ENCODE results near the gene KIAA0586. TPM values are rescaled to one million over a fixed set of nuclear protein-coding genes. Genes with fewer than 3 reads are reported as not detected.

The KIAA0586 gene
- total and polyA plus RNA-seq, 2 of the 4 experiments (the other 2 are of a cell fraction), result 9.4 to 36.7 TPM

GRCh38 chr14:58469309-58469708, 41.8 kb downstream of the KIAA0586 start:
- Histone ChIP-seq H3K27ac (ENCODE audit: insufficient read depth, low read length) (no peak overlapping the region), H2AK9ac (replicated peaks; ENCODE audit: low read depth, low read length, poor library complexity) (no peak overlapping the region), H3K9me3 (ENCODE audit: control insufficient read depth, insufficient read depth, low read length) (no peaks in the 10 kb centered on the region), H3K9me1 (ENCODE audit: insufficient read depth, low read length) (peaks cover 4% of the 10 kb centered on the region), H3K56ac (ENCODE audit: extremely low read depth, insufficient read depth, low read length) (no peak overlapping the region), H4K8ac (ENCODE audit: low read depth in 2 of 2, low read length in 2 of 2) (no peak overlapping the region), H3K4me3 (ENCODE audit: insufficient read depth, low read depth, low read length) (no peak overlapping the region), H2BK20ac (ENCODE audit: low read depth, low read length) (no peak overlapping the region), H3K36me3 (ENCODE audit: control insufficient read depth, insufficient read depth, low read length) (peaks cover 8% of the 10 kb centered on the region), H3K4me2 (ENCODE audit: low read depth, low read length) (no peak overlapping the region), H2BK5ac (ENCODE audit: low read depth, low read length, poor library complexity, severe bottlenecking) (no peak overlapping the region), H3K4me1 (ENCODE audit: control insufficient read depth, insufficient read depth, low read length) (0 out of 2 replicates have a peak, but pooled peaks cover 2% of the 10 kb centered on the region), H2BK120ac (ENCODE audit: low read depth, low read length) (no peak overlapping the region), H3K27me3 (ENCODE audit: control insufficient read depth, insufficient read depth, low read length) (no peaks in the 10 kb centered on the region), H4K91ac (ENCODE audit: insufficient read depth, low read depth, low read length) (no peak overlapping the region), H3K4ac (ENCODE audit: low read depth, low read length) (no peak overlapping the region), H2AFZ (replicated peaks; ENCODE audit: low read length, poor library complexity) (no peak overlapping the region), H3K14ac (replicated peaks; ENCODE audit: low read depth, low read length) (no peak overlapping the region), H3K23ac (ENCODE audit: low read depth, low read length) (no peak overlapping the region), H2BK15ac (ENCODE audit: low read depth, low read length) (no peak overlapping the region), H3K18ac (ENCODE audit: low read depth, low read length) (no peak overlapping the region), H2AK5ac (ENCODE audit: low read depth, low read length) (no peak overlapping the region), H4K5ac (ENCODE audit: low read depth, low read length) (no peak overlapping the region), H3K79me1 (ENCODE audit: low read depth in 1 of 2, low read length in 2 of 2) (no peaks in the 10 kb centered on the region), H3K9ac (ENCODE audit: low read depth, low read length) (no peak overlapping the region), H4K20me1 (ENCODE audit: insufficient read depth, low read length) (no peaks in the 10 kb centered on the region)
- dilution Hi-C loops (cut with HindIII; ENCODE audit: low sequenced_read_pairs, unreplicated experiment), result no loop called here
- WGBS, 2 experiments (ENCODE audit: extremely low coverage in 2 of 2, insufficient read length in 1 of 2), result no CpG with 5 or more reads among the region's 5 CpGs
- no peak for TF ChIP-seq CTCF (conservative IDR thresholded peaks at IDR 0.05; ENCODE audit: low read depth, low read length)
- TF ChIP-seq NFE2L2 (IDR thresholded peaks at IDR 0.05; ENCODE audit: low read depth, low read length), result no peak
- no peak for TF ChIP-seq RFX5 (IDR thresholded peaks at IDR 0.05; ENCODE audit: low read depth, low read length)
- no peak for TF ChIP-seq RCOR1 (IDR thresholded peaks at IDR 0.05; ENCODE audit: insufficient replicate concordance, low read length)
- TF ChIP-seq CHD1 (IDR thresholded peaks at IDR 0.05; ENCODE audit: low read depth, low read length), result no peak
- TF ChIP-seq ELK1 (IDR thresholded peaks at IDR 0.05; ENCODE audit: borderline replicate concordance, low read depth, low read length), result no peak
- no peak for TF ChIP-seq MAFK (IDR thresholded peaks at IDR 0.05; ENCODE audit: low read depth, low read length)
- intact Hi-C loops (cut with micrococcal nuclease), result no loop called here
- in situ Hi-C loops (cut with MboI; ENCODE audit: low sequenced_read_pairs), result no loop called here
- BruUV-seq (replicated peaks), result no TSS peak
- DNase-seq (no peak), ATAC-seq (ENCODE audit: low read depth) (no peak)
- POLR2A ChIA-PET (ENCODE audit: unreplicated experiment), result no interaction called here
- CTCF ChIA-PET, result interaction anchor here (0.7 kb wide), 1 partner anchor 560 kb away, joined by 3 read pairs; no protein-coding TSS in a partner anchor

All from IMR-90 (cell line).